IMR-90 (cell line): ENCODE results near the gene FRMPD4. TPM values are rescaled to one million over a fixed set of nuclear protein-coding genes. Genes with fewer than 3 reads are reported as not detected.

Experiments used
- ATAC-seq: fragments of 200-7000 bp; cut with Tn5 transposase; 2 replicates; pipeline ENCODE4 v1.9.1; 2020; ENCODE audit warnings: low read depth, mild to moderate bottlenecking, moderate library complexity
- BruUV-seq: library from RNA; stranded (reverse); fragments of 400-500 nt; replicated peaks from 2 replicates; lab custom pipeline; 2021; lab: Mats Ljungman, UMichigan
- CTCF ChIA-PET: fragments of 300-600 bp; formaldehyde crosslinking; extraction: SDS; loops from one replicate; lab custom pipeline; 2021; ENCODE audit warnings: antibody characterized with exemption; lab: Yijun Ruan, JAX
- POLR2A ChIA-PET: fragments of 300-600 bp; sonication (Branson Sonifier 250); formaldehyde crosslinking; loops from one replicate; lab custom pipeline; 2022; ENCODE audit warnings: antibody characterized with exemption; ENCODE audit not compliant: unreplicated experiment; lab: Charles Lee
- DNase-seq: peaks from one replicate; pipeline ENCODE4 v3.0.0; 2013
- H2AFZ ChIP-seq: replicated peaks from 2 replicates; pipeline ENCODE3; 2013; ENCODE audit warnings: low read length, mild to moderate bottlenecking; ENCODE audit not compliant: poor library complexity
- H2AK5ac ChIP-seq: 2 replicates; pipeline ENCODE4 v1.6.1; 2013; ENCODE audit warnings: low read depth, low read length, inconsistent platforms
- H2AK9ac ChIP-seq: replicated peaks from 2 replicates; pipeline ENCODE3; 2013; ENCODE audit warnings: mild to moderate bottlenecking, low read depth, low read length, moderate library complexity; ENCODE audit not compliant: poor library complexity
- H2BK120ac ChIP-seq: 2 replicates; pipeline ENCODE4 v1.6.1; 2013; ENCODE audit warnings: low read depth, low read length, inconsistent platforms
- H2BK15ac ChIP-seq: 3 replicates; pipeline ENCODE4 v1.6.1; 2013; ENCODE audit warnings: low read depth, low read length, inconsistent platforms
- H2BK20ac ChIP-seq: 2 replicates; pipeline ENCODE4 v1.6.1; 2013; ENCODE audit warnings: low read depth, mild to moderate bottlenecking, inconsistent platforms, low read length, moderate library complexity
- H2BK5ac ChIP-seq: 2 replicates; pipeline ENCODE4 v1.6.1; 2013; ENCODE audit warnings: mild to moderate bottlenecking, low read depth, low read length, inconsistent platforms; ENCODE audit not compliant: poor library complexity, severe bottlenecking
- H3K14ac ChIP-seq: replicated peaks from 2 replicates; pipeline ENCODE4 v1.6.1; 2013; ENCODE audit warnings: low read depth, low read length, inconsistent platforms
- H3K18ac ChIP-seq: 2 replicates; pipeline ENCODE4 v1.6.1; 2013; ENCODE audit warnings: low read depth, low read length, control low read depth
- H3K23ac ChIP-seq: 2 replicates; pipeline ENCODE4 v1.6.1; 2013; ENCODE audit warnings: low read depth, low read length, inconsistent platforms
- H3K27ac ChIP-seq: 2 replicates; pipeline ENCODE4 v1.5.1; 2013; ENCODE audit warnings: mild to moderate bottlenecking, control low read depth, low read length; ENCODE audit not compliant: insufficient read depth
- H3K27me3 ChIP-seq: 2 replicates; pipeline ENCODE4 v1.6.1; 2013; ENCODE audit warnings: low read length; ENCODE audit not compliant: control insufficient read depth, insufficient read depth
- H3K36me3 ChIP-seq: 2 replicates; pipeline ENCODE4 v1.6.1; 2013; ENCODE audit warnings: low read length, mixed read lengths; ENCODE audit not compliant: control insufficient read depth, insufficient read depth
- H3K4ac ChIP-seq: 2 replicates; pipeline ENCODE4 v1.6.1; 2013; ENCODE audit warnings: low read depth, low read length, inconsistent platforms
- H3K4me1 ChIP-seq: 2 replicates; pipeline ENCODE4 v1.6.1; 2013; ENCODE audit warnings: low read length, mixed read lengths; ENCODE audit not compliant: control insufficient read depth, insufficient read depth
- H3K4me2 ChIP-seq: 2 replicates; pipeline ENCODE4 v1.6.1; 2013; ENCODE audit warnings: low read depth, mild to moderate bottlenecking, control low read depth, low read length, moderate library complexity
- H3K4me3 ChIP-seq: 2 replicates; pipeline ENCODE4 v1.5.1; 2013; ENCODE audit warnings: low read depth, mild to moderate bottlenecking, control low read depth, low read length, moderate library complexity; ENCODE audit not compliant: insufficient read depth
- H3K56ac ChIP-seq: 2 replicates; pipeline ENCODE4 v1.6.1; 2013; ENCODE audit warnings: low read length, inconsistent platforms; ENCODE audit not compliant: insufficient read depth; ENCODE audit errors: extremely low read depth
- H3K79me1 ChIP-seq, 2 experiments: 2 replicates each; pipeline ENCODE4 v1.6.1; 2013; ENCODE audit warnings: low read length in 2 of 2, inconsistent platforms in 1 of 2, low read depth in 1 of 2
- H3K9ac ChIP-seq: 2 replicates; pipeline ENCODE4 v1.6.1; 2013; ENCODE audit warnings: low read depth, low read length, control low read depth
- H3K9me1 ChIP-seq: 2 replicates; pipeline ENCODE4 v1.6.1; 2013; ENCODE audit warnings: low read length, inconsistent platforms; ENCODE audit not compliant: insufficient read depth
- H3K9me3 ChIP-seq: 2 replicates; pipeline ENCODE4 v1.6.1; 2013; ENCODE audit warnings: low read length; ENCODE audit not compliant: control insufficient read depth, insufficient read depth
- H4K20me1 ChIP-seq: 2 replicates; pipeline ENCODE4 v1.6.1; 2013; ENCODE audit warnings: low read length, inconsistent platforms; ENCODE audit not compliant: insufficient read depth
- H4K5ac ChIP-seq: 2 replicates; pipeline ENCODE4 v1.6.1; 2013; ENCODE audit warnings: mild to moderate bottlenecking, low read depth, low read length, control low read depth
- H4K8ac ChIP-seq, 2 experiments: 2 replicates each; pipeline ENCODE4 v1.6.1; 2013; ENCODE audit warnings: low read depth in 2 of 2, low read length in 2 of 2, control low read depth in 1 of 2, inconsistent platforms in 1 of 2
- H4K91ac ChIP-seq: 2 replicates; pipeline ENCODE4 v1.6.1; 2013; ENCODE audit warnings: low read depth, low read length, inconsistent platforms; ENCODE audit not compliant: insufficient read depth
- WGBS, 2 experiments: methylation state at CpG; one replicate each; pipeline versions ENCODE4 v1.1.5 to v1.1.7; 2013; ENCODE audit warnings: missing lambda C conversion rate in 2 of 2; ENCODE audit not compliant: insufficient read length in 1 of 2; ENCODE audit errors: extremely low coverage in 2 of 2; 5-methylcytosine and 5-hydroxymethylcytosine counted together
- dilution Hi-C: fragments of 300-500 bp; cut with HindIII; formaldehyde crosslinking; loops from one replicate; pipeline ENCODE4 v1.14.3; 2018; ENCODE audit warnings: low sequenced_read_pairs; ENCODE audit not compliant: unreplicated experiment
- in situ Hi-C: fragments of 300-500 bp; cut with MboI; formaldehyde crosslinking; loops from 3 replicates; pipeline ENCODE4 v1.14.3; 2019; ENCODE audit warnings: low sequenced_read_pairs, inconsistent platforms, mixed read lengths
- intact Hi-C: fragments of 100-400 bp; cut with micrococcal nuclease; formaldehyde crosslinking; loops from 2 replicates; pipeline ENCODE4 v1.10.0; 2022
- polyA plus RNA-seq, 3 experiments: library from polyadenylated mRNA; depleted of rRNA; stranded (reverse); fragments of >200 nt; gene quantifications; 2 replicates each; pipeline ENCODE4 v1.2.3, GENCODE V29; 2012; ENCODE audit warnings: low replicate concordance in 1 of 3
- total RNA-seq: library from RNA; depleted of rRNA; stranded (reverse); fragments of >200 nt; gene quantifications from 2 replicates; pipeline ENCODE4 v1.2.3, GENCODE V29; 2012
- TF ChIP-seq, protein P1 (sequence below): fragments of 150-350 bp; IDR thresholded peaks from 2 replicates; pipeline ENCODE4 v1.6.1; 2016; ENCODE audit warnings: low read depth, mild to moderate bottlenecking, low read length, moderate library complexity, borderline replicate concordance
- TF ChIP-seq, protein P2 (sequence below): fragments of 150-350 bp; IDR thresholded peaks from 2 replicates; pipeline ENCODE4 v1.6.1; 2017; ENCODE audit warnings: mild to moderate bottlenecking, antibody characterized with exemption, low read length, low read depth

FRMPD4 gene
- total and polyA plus RNA-seq, 2 of the 4 experiments (the other 2 are of a cell fraction), result 0.53 to 1.1 TPM

DNA sequence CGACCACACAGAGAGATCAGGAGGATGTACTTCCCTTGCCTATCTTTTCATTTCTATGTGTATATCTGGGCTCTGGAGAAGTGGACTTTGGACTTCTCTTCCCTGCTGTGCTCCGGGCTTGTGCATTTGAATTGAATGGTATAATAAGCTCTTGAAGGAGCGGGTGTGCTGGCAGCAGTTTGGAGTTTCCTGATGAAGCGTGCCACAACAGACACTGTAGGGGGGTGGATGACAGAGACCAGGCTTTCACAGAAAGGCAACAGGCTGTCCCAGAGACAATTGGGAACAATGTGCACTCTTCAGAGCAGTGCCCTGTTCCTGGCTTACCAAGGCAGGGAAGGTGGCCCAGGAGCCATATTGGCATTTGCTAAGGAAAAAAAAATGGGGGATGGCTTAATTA lies 170.1 kb downstream of the FRMPD4 start:
- Histone ChIP-seq H3K4ac (no peak overlapping the region), H4K91ac (no peak overlapping the region), H3K27ac (no peak overlapping the region), H3K27me3 (no peaks in the 10 kb centered on the region), H4K8ac (no peak overlapping the region), H3K79me1 (no peaks in the 10 kb centered on the region), H3K36me3 (no peaks in the 10 kb centered on the region), H2BK120ac (no peak overlapping the region), H3K4me1 (0 out of 2 replicates have a peak, but pooled peaks cover 2% of the 10 kb centered on the region), H2BK5ac (no peak overlapping the region), H2BK20ac (no peak overlapping the region), H2AK9ac (no peak overlapping the region), H4K5ac (no peak overlapping the region), H3K4me2 (no peak overlapping the region), H3K9me1 (0 out of 2 replicates have a peak, but pooled peaks cover 4% of the 10 kb centered on the region), H3K23ac (no peak overlapping the region), H2AFZ (no peak overlapping the region), H2AK5ac (no peak overlapping the region), H4K20me1 (no peaks in the 10 kb centered on the region), H3K9ac (no peak overlapping the region), H3K18ac (no peak overlapping the region), H3K9me3 (no peaks in the 10 kb centered on the region), H3K14ac (no peak overlapping the region), H3K56ac (no peak overlapping the region), H2BK15ac (no peak overlapping the region), H3K4me3 (no peak overlapping the region)
- DNase-seq (no peak), ATAC-seq (no peak)
- TF ChIP-seq, protein P1, sequence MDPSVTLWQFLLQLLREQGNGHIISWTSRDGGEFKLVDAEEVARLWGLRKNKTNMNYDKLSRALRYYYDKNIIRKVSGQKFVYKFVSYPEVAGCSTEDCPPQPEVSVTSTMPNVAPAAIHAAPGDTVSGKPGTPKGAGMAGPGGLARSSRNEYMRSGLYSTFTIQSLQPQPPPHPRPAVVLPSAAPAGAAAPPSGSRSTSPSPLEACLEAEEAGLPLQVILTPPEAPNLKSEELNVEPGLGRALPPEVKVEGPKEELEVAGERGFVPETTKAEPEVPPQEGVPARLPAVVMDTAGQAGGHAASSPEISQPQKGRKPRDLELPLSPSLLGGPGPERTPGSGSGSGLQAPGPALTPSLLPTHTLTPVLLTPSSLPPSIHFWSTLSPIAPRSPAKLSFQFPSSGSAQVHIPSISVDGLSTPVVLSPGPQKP, result no peak
- TF ChIP-seq, protein P2, sequence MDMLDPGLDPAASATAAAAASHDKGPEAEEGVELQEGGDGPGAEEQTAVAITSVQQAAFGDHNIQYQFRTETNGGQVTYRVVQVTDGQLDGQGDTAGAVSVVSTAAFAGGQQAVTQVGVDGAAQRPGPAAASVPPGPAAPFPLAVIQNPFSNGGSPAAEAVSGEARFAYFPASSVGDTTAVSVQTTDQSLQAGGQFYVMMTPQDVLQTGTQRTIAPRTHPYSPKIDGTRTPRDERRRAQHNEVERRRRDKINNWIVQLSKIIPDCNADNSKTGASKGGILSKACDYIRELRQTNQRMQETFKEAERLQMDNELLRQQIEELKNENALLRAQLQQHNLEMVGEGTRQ, result no peak
- WGBS, 2 experiments, result no CpG with 5 or more reads among the region's 4 CpGs
- dilution Hi-C loops (no loop called here), intact Hi-C loops (no loop called here), in situ Hi-C loops (no loop called here)
- BruUV-seq, result no TSS peak
- POLR2A ChIA-PET, result no interaction called here
- CTCF ChIA-PET, result interaction anchor here (1.0 kb wide), 1 partner anchor 11 kb away, joined by 3 read pairs; no protein-coding TSS in a partner anchor
